Measurements from ENCODE around the gene LYZL4. TPM values are rescaled to one million over a fixed set of nuclear protein-coding genes. Genes with fewer than 3 reads are reported as not detected.

LYZL4 gene
- total RNA-seq, 1 experiment from 2014 or later = not detected

GRCh38 chr3:42411429-42411828 is 1.0 kb upstream of the LYZL4 start:
- ATAC-seq = no peak
- CTCF ChIA-PET = no interaction called here

DNA sequence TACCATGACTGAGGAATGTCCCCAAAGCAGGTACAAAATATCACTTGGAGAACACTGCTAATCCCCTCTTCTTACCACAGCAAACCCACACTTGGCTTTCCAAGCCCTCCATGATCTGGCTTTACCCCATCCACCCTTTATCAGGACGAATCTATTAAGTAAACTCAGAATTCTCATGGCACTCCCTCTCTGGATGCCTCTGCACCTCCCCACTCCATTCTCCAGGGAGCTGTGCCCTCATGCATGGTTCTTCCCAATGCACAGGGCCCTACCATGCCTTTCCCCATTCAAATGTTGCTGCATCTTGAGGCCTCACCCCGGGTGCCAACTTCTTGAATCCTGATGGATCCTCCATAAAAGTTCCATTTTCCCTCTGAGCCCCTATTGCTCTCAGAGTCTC is 2.3 kb downstream of the LYZL4 start:
- no peaks in the 10 kb centered on the region; a peak in 1 of 4 replicates for H3K4me1 ChIP-seq (ENCODE audit: control insufficient read depth in 1 of 2, insufficient read depth in 2 of 2, low read length in 2 of 2)
- H3K27ac ChIP-seq (ENCODE audit: low read depth, low read length) = no peak overlapping the region
- no peaks in the 10 kb centered on the region for H3K9me2 ChIP-seq (ENCODE audit: insufficient read depth)
- RAD21 ChIA-PET (ENCODE audit: low non-redundant PET in 1 of 2, low total read pairs in 2 of 2, uncharacterized antibody in 2 of 2, unreplicated experiment in 2 of 2) = no interaction called here
- intact Hi-C loops (cut with micrococcal nuclease) = no loop called here
- H3K79me2 ChIP-seq (ENCODE audit: insufficient read depth, low read length) = no peaks in the 10 kb centered on the region
- H2AFZ ChIP-seq (ENCODE audit: low read depth, low read length, poor library complexity, severe bottlenecking) = no peak overlapping the region
- H4K20me1 ChIP-seq (ENCODE audit: insufficient read depth) = no peaks in the 10 kb centered on the region
- no peaks in the 10 kb centered on the region for H3K27me3 ChIP-seq (ENCODE audit: insufficient read depth, low read length)
- CTCF ChIA-PET = no interaction called here
- no TSS peak for BruUV-seq (replicated peaks)
- H3K4me3 ChIP-seq (replicated peaks in 1 of 2; ENCODE audit: low read depth in 1 of 2, low read length in 2 of 2) = no peak overlapping the region
- POLR2A ChIA-PET = no interaction called here
- TF ChIP-seq, protein P1, sequence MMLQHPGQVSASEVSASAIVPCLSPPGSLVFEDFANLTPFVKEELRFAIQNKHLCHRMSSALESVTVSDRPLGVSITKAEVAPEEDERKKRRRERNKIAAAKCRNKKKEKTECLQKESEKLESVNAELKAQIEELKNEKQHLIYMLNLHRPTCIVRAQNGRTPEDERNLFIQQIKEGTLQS (IDR thresholded peaks at IDR 0.05) = no peak
- no peak for TF ChIP-seq JUND (IDR thresholded peaks at IDR 0.05)
- TF ChIP-seq CEBPB (IDR thresholded peaks at IDR 0.05; ENCODE audit: low read depth) = no peak
- no peak for TF ChIP-seq EGR1 (IDR thresholded peaks at IDR 0.05; ENCODE audit: low read depth)
- TF ChIP-seq TCF7L2 (IDR thresholded peaks at IDR 0.05; ENCODE audit: borderline replicate concordance, extremely low read depth, insufficient read depth, insufficient read length) = no peak
- no peak overlapping the region for H3K9ac ChIP-seq (ENCODE audit: low read length)
- DNase-seq (ENCODE audit: low read depth, low spot score) (no peak), ATAC-seq (no peak)
- H3K9me3 ChIP-seq (ENCODE audit: control insufficient read depth in 1 of 2, insufficient read depth in 1 of 2, low read depth in 1 of 2, low read length in 2 of 2) = no peaks in the 10 kb centered on the region
- no peak overlapping the region for H3K4me2 ChIP-seq (ENCODE audit: low read length)
- H3K36me3 ChIP-seq (ENCODE audit: control insufficient read depth in 1 of 2, insufficient read depth in 2 of 2, low read length in 2 of 2) = no peaks in the 10 kb centered on the region

More at GRCh38 chr3:42411429-42411828, 1.0 kb upstream of the LYZL4 start:
- Histone ChIP-seq H3K36me3 (ENCODE audit: control insufficient read depth in 1 of 2, insufficient read depth in 2 of 2, low read length in 2 of 2) (no peaks in the 10 kb centered on the region), H3K79me2 (ENCODE audit: insufficient read depth, low read length) (no peaks in the 10 kb centered on the region), H2AFZ (ENCODE audit: low read depth, low read length, poor library complexity, severe bottlenecking) (no peak overlapping the region), H3K4me2 (ENCODE audit: low read length) (no peak overlapping the region), H4K20me1 (ENCODE audit: insufficient read depth) (no peaks in the 10 kb centered on the region), H3K27ac (ENCODE audit: low read depth, low read length) (no peak overlapping the region), H3K9me3 (ENCODE audit: control insufficient read depth in 1 of 2, insufficient read depth in 1 of 2, low read depth in 1 of 2, low read length in 2 of 2) (no peaks in the 10 kb centered on the region), H3K27me3 (ENCODE audit: insufficient read depth, low read length) (peaks cover 3% of the 10 kb centered on the region; the same call in 1 of the 2 replicates), H3K4me3 (replicated peaks in 1 of 2; ENCODE audit: low read depth in 1 of 2, low read length in 2 of 2) (no peak overlapping the region), H3K9ac (ENCODE audit: low read length) (no peak overlapping the region), H3K9me2 (ENCODE audit: insufficient read depth) (no peaks in the 10 kb centered on the region), H3K4me1 (ENCODE audit: control insufficient read depth in 1 of 2, insufficient read depth in 2 of 2, low read length in 2 of 2) (no peaks in the 10 kb centered on the region; a peak in 1 of 4 replicates)
- no TSS peak for BruUV-seq (replicated peaks)
- ChIA-PET POLR2A (no interaction called here), RAD21 (ENCODE audit: low non-redundant PET in 1 of 2, low total read pairs in 2 of 2, uncharacterized antibody in 2 of 2, unreplicated experiment in 2 of 2) (no interaction called here)
- intact Hi-C loops (cut with micrococcal nuclease) = no loop called here
- no peak for DNase-seq (ENCODE audit: low read depth, low spot score)
- no peak for TF ChIP-seq EZH2phosphoT487 (IDR thresholded peaks at IDR 0.05; ENCODE audit: borderline replicate concordance)
- TF ChIP-seq SRF (IDR thresholded peaks at IDR 0.05; ENCODE audit: low read depth) = no peak
- no peak for TF ChIP-seq RAD21 (IDR thresholded peaks at IDR 0.05; ENCODE audit: low read depth)
- TF ChIP-seq SIN3A (IDR thresholded peaks at IDR 0.05; ENCODE audit: low read depth) = no peak
